Neuronal stem cell (in vitro differentiated cells): ENCODE measurements around the gene ZNF174.

ENCODE experiments used
- DNase-seq: peaks from one replicate; pipeline ENCODE4 v3.0.0-alpha.2; 2013; ENCODE audit warnings: low spot score
- H2AFZ ChIP-seq: one replicate; pipeline ENCODE4 v1.6.1; 2013; ENCODE audit warnings: mild to moderate bottlenecking, low read length, inconsistent platforms
- H2AK5ac ChIP-seq: 2 replicates; pipeline ENCODE4 v1.6.1; 2013; ENCODE audit warnings: low read depth, mild to moderate bottlenecking, inconsistent platforms, low read length, moderate library complexity, mixed read lengths
- H2BK120ac ChIP-seq: 2 replicates; pipeline ENCODE4 v1.6.1; 2013; ENCODE audit warnings: low read depth, mild to moderate bottlenecking, inconsistent platforms, low read length, moderate library complexity, mixed read lengths
- H2BK12ac ChIP-seq: one replicate; pipeline ENCODE4 v1.6.1; 2013; ENCODE audit warnings: low read length, inconsistent platforms
- H2BK15ac ChIP-seq: 2 replicates; pipeline ENCODE4 v1.6.1; 2013; ENCODE audit warnings: mild to moderate bottlenecking, low read length, inconsistent platforms, mixed read lengths
- H2BK5ac ChIP-seq: one replicate; pipeline ENCODE4 v1.6.1; 2013; ENCODE audit warnings: inconsistent platforms, mild to moderate bottlenecking, low read length, moderate library complexity
- H3K14ac ChIP-seq: one replicate; pipeline ENCODE4 v1.6.1; 2013; ENCODE audit warnings: low read length, inconsistent platforms
- H3K18ac ChIP-seq: 2 replicates; pipeline ENCODE4 v1.6.1; 2013; ENCODE audit warnings: low read length, inconsistent platforms
- H3K23ac ChIP-seq: 2 replicates; pipeline ENCODE4 v1.6.1; 2013; ENCODE audit warnings: low read depth, mild to moderate bottlenecking, mixed read lengths, low read length, inconsistent platforms; ENCODE audit not compliant: poor library complexity
- H3K27ac ChIP-seq: replicated peaks from 3 replicates; pipeline ENCODE4 v1.5.1; 2013; ENCODE audit warnings: low read length, inconsistent platforms
- H3K27me3 ChIP-seq, 3 experiments: 2 replicates each; pipeline ENCODE4 v1.6.1; 2013; ENCODE audit warnings: low read length in 3 of 3, mild to moderate bottlenecking in 2 of 3, inconsistent platforms in 1 of 3, low read depth in 1 of 3, mixed read lengths in 1 of 3, moderate library complexity in 1 of 3; ENCODE audit not compliant: control insufficient read depth in 3 of 3, insufficient read depth in 3 of 3
- H3K36me3 ChIP-seq, 2 donors: replicated peaks in 1 of 2; 2 replicates each; pipeline ENCODE4 v1.6.1; 2013; ENCODE audit warnings: low read length in 2 of 2; ENCODE audit not compliant: control insufficient read depth in 2 of 2, insufficient read depth in 2 of 2
- H3K4ac ChIP-seq: 2 replicates; pipeline ENCODE4 v1.6.1; 2013; ENCODE audit warnings: inconsistent platforms, mild to moderate bottlenecking, low read length, moderate library complexity
- H3K4me1 ChIP-seq, 2 donors: 1 replicate in 1 of 2; 2 replicates in 1 of 2; pipeline ENCODE4 v1.6.1; 2013; ENCODE audit warnings: low read length in 2 of 2, low read depth in 1 of 2; ENCODE audit not compliant: control insufficient read depth in 2 of 2, insufficient read depth in 1 of 2
- H3K4me2 ChIP-seq: one replicate; pipeline ENCODE4 v1.6.1; 2013; ENCODE audit warnings: mild to moderate bottlenecking, low read length, inconsistent platforms; ENCODE audit not compliant: insufficient read depth, poor library complexity, severe bottlenecking
- H3K4me3 ChIP-seq, 2 donors: 2 replicates each; pipeline ENCODE4 v1.5.1; 2013; ENCODE audit warnings: low read length in 2 of 2, mild to moderate bottlenecking in 2 of 2, inconsistent platforms in 1 of 2, moderate library complexity in 1 of 2
- H3K79me1 ChIP-seq: one replicate; pipeline ENCODE4 v1.6.1; 2013; ENCODE audit warnings: low read depth, mild to moderate bottlenecking, inconsistent platforms, low read length, moderate library complexity
- H3K9ac ChIP-seq: one replicate; pipeline ENCODE4 v1.6.1; 2013; ENCODE audit warnings: mild to moderate bottlenecking, low read depth, low read length, inconsistent platforms; ENCODE audit not compliant: poor library complexity
- H3K9me3 ChIP-seq, 2 donors: replicated peaks in 1 of 2; 2 replicates each; pipeline versions ENCODE3 to v1.6.1; 2013; ENCODE audit warnings: low read length in 2 of 2, mild to moderate bottlenecking in 2 of 2, inconsistent platforms in 1 of 2, low read depth in 1 of 2, mixed read lengths in 1 of 2, moderate library complexity in 1 of 2; ENCODE audit not compliant: control insufficient read depth in 2 of 2, insufficient read depth in 1 of 2
- H4K8ac ChIP-seq: one replicate; pipeline ENCODE4 v1.6.1; 2013; ENCODE audit warnings: low read depth, mild to moderate bottlenecking, inconsistent platforms, low read length, moderate library complexity
- H4K91ac ChIP-seq: one replicate; pipeline ENCODE4 v1.6.1; 2013; ENCODE audit warnings: low read length, low read depth, mild to moderate bottlenecking, inconsistent platforms; ENCODE audit not compliant: poor library complexity
- WGBS, 2 donors: extraction: QIAGEN DNeasy Blood & Tissue Kit; methylation state at CpG; one replicate each; pipeline ENCODE4 v1.1.7; 2013; ENCODE audit warnings: missing lambda C conversion rate in 2 of 2, mixed read lengths in 1 of 2; ENCODE audit not compliant: insufficient read length in 2 of 2, insufficient replicate concordance in 1 of 2; ENCODE audit errors: extremely low coverage in 2 of 2; 5-methylcytosine and 5-hydroxymethylcytosine counted together

Gene ZNF174

GRCh38 chr16:3413730-3414379 is 12.8 kb downstream of the ZNF174 start:
- no peak overlapping the region for H3K14ac ChIP-seq
- no peak overlapping the region for H3K27ac ChIP-seq
- H3K4ac ChIP-seq, result no peak overlapping the region
- H2BK5ac ChIP-seq, result peak overlapping the region; percentile 13
- H3K9ac ChIP-seq, result no peak overlapping the region
- no peak overlapping the region for H3K23ac ChIP-seq
- H2AK5ac ChIP-seq, result no peak overlapping the region
- no peak overlapping the region for H2BK120ac ChIP-seq
- no peak overlapping the region for H2AFZ ChIP-seq
- H3K27me3 ChIP-seq, result no peaks in the 10 kb centered on the region
- WGBS, 2 donors, result no CpG with 5 or more reads among the region's 29 CpGs
- no peak overlapping the region for H3K18ac ChIP-seq
- H3K4me3 ChIP-seq, result peak overlapping the region in 1 of 2 donors; percentile 50
- H3K4me2 ChIP-seq, result no peak overlapping the region
- peaks cover 33 to 35% of the 10 kb centered on the region in 2 donors for H3K9me3 ChIP-seq
- no peak overlapping the region for H4K91ac ChIP-seq
- no peak overlapping the region for H2BK12ac ChIP-seq
- no peak overlapping the region for H4K8ac ChIP-seq
- peaks cover 1% of the 10 kb centered on the region for H3K79me1 ChIP-seq
- H3K36me3 ChIP-seq, result peaks cover 5 to 11% of the 10 kb centered on the region in 2 donors
- H2BK15ac ChIP-seq, result no peak overlapping the region
- no peak for DNase-seq
- no peaks in the 10 kb centered on the region for H3K4me1 ChIP-seq

GRCh38 chr16:3431779-3432219 is 30.8 kb downstream of the ZNF174 start:
- H3K18ac ChIP-seq, result no peak overlapping the region
- H3K4me2 ChIP-seq, result no peak overlapping the region
- no peak overlapping the region for H4K8ac ChIP-seq
- peaks cover 0 to 12% of the 10 kb centered on the region in 2 donors for H3K36me3 ChIP-seq
- no peak overlapping the region for H2BK120ac ChIP-seq
- no peaks in the 10 kb centered on the region for H3K79me1 ChIP-seq
- no peak overlapping the region for H3K9ac ChIP-seq
- no peak overlapping the region for H3K27ac ChIP-seq
- no peak overlapping the region for H2BK15ac ChIP-seq
- H3K27me3 ChIP-seq, result no peaks in the 10 kb centered on the region
- no peak overlapping the region for H3K4ac ChIP-seq
- no peak overlapping the region for H3K23ac ChIP-seq
- no peak overlapping the region for H2AFZ ChIP-seq
- no peak for DNase-seq
- no peak overlapping the region for H3K4me3 ChIP-seq
- no peak overlapping the region for H2BK12ac ChIP-seq
- H2AK5ac ChIP-seq, result no peak overlapping the region
- H2BK5ac ChIP-seq, result no peak overlapping the region
- H3K9me3 ChIP-seq, result peaks cover 0 to 4% of the 10 kb centered on the region in 2 donors
- no CpG with 5 or more reads among the region's 26 CpGs for WGBS, 2 donors
- no peak overlapping the region for H4K91ac ChIP-seq
- no peaks in the 10 kb centered on the region for H3K4me1 ChIP-seq
- H3K14ac ChIP-seq, result no peak overlapping the region

- Histone ChIP-seq H4K8ac (no peak overlapping the region), H3K79me1 (no peaks in the 10 kb centered on the region), H3K4me3 (no peak overlapping the region), H3K9me3 (peaks cover 0 to 5% of the 10 kb centered on the region in 2 donors), H3K14ac (no peak overlapping the region), H3K4me1 (no peaks in the 10 kb centered on the region), H2AFZ (no peak overlapping the region), H3K27me3 (no peaks in the 10 kb centered on the region), H2BK5ac (no peak overlapping the region), H3K9ac (no peak overlapping the region), H2BK15ac (no peak overlapping the region), H3K23ac (no peak overlapping the region), H3K18ac (no peak overlapping the region), H3K4ac (no peak overlapping the region), H2AK5ac (no peak overlapping the region), H3K4me2 (no peak overlapping the region), H4K91ac (no peak overlapping the region), H2BK120ac (no peak overlapping the region), H3K27ac (no peak overlapping the region), H2BK12ac (no peak overlapping the region), H3K36me3 (peaks cover 0 to 30% of the 10 kb centered on the region in 2 donors)
- no peak for DNase-seq
Measured at GRCh38 chr16:3434373-3434772, 33.4 kb downstream of the ZNF174 start.

- Histone ChIP-seq H3K18ac (no peak overlapping the region), H2BK5ac (no peak overlapping the region), H3K4me2 (no peak overlapping the region), H3K27ac (no peak overlapping the region), H3K4ac (no peak overlapping the region), H3K9me3 (peaks cover 0 to 6% of the 10 kb centered on the region in 2 donors), H3K27me3 (no peaks in the 10 kb centered on the region), H3K4me3 (no peak overlapping the region), H4K8ac (no peak overlapping the region), H2AFZ (no peak overlapping the region), H3K23ac (no peak overlapping the region), H3K4me1 (peaks cover 0 to 2% of the 10 kb centered on the region in 2 donors), H3K14ac (no peak overlapping the region), H2BK120ac (no peak overlapping the region), H2BK15ac (no peak overlapping the region), H2AK5ac (no peak overlapping the region), H3K79me1 (no peaks in the 10 kb centered on the region), H3K9ac (no peak overlapping the region), H3K36me3 (peaks cover 4 to 41% of the 10 kb centered on the region in 2 donors), H2BK12ac (no peak overlapping the region), H4K91ac (no peak overlapping the region)
- no peak for DNase-seq
- WGBS, 2 donors, result 100% methylated on average over 3 of the region's 4 CpGs; no CpG with 5 or more reads in 1 of the 2 donors
Measured at GRCh38 chr16:3439637-3440036, 38.6 kb downstream of the ZNF174 start.
